Neuronal stem cell (in vitro differentiated cells): ENCODE results near the gene APOL2.
"Not testable (repeated sequence)": the region's sequence is repeated elsewhere in the genome, so short reads cannot be mapped to it uniquely, and the experiment has no call there.

Experiments
- DNase-seq: peaks from one replicate; pipeline ENCODE4 v3.0.0-alpha.2; 2013; ENCODE audit warnings: low spot score
- H2AFZ ChIP-seq: one replicate; pipeline ENCODE4 v1.6.1; 2013; ENCODE audit warnings: mild to moderate bottlenecking, low read length, inconsistent platforms
- H2AK5ac ChIP-seq: 2 replicates; pipeline ENCODE4 v1.6.1; 2013; ENCODE audit warnings: low read depth, mild to moderate bottlenecking, inconsistent platforms, low read length, moderate library complexity, mixed read lengths
- H2BK120ac ChIP-seq: 2 replicates; pipeline ENCODE4 v1.6.1; 2013; ENCODE audit warnings: low read depth, mild to moderate bottlenecking, inconsistent platforms, low read length, moderate library complexity, mixed read lengths
- H2BK12ac ChIP-seq: one replicate; pipeline ENCODE4 v1.6.1; 2013; ENCODE audit warnings: low read length, inconsistent platforms
- H2BK15ac ChIP-seq: 2 replicates; pipeline ENCODE4 v1.6.1; 2013; ENCODE audit warnings: mild to moderate bottlenecking, low read length, inconsistent platforms, mixed read lengths
- H2BK5ac ChIP-seq: one replicate; pipeline ENCODE4 v1.6.1; 2013; ENCODE audit warnings: inconsistent platforms, mild to moderate bottlenecking, low read length, moderate library complexity
- H3K14ac ChIP-seq: one replicate; pipeline ENCODE4 v1.6.1; 2013; ENCODE audit warnings: low read length, inconsistent platforms
- H3K18ac ChIP-seq: 2 replicates; pipeline ENCODE4 v1.6.1; 2013; ENCODE audit warnings: low read length, inconsistent platforms
- H3K23ac ChIP-seq: 2 replicates; pipeline ENCODE4 v1.6.1; 2013; ENCODE audit warnings: low read depth, mild to moderate bottlenecking, mixed read lengths, low read length, inconsistent platforms; ENCODE audit not compliant: poor library complexity
- H3K27ac ChIP-seq: replicated peaks from 3 replicates; pipeline ENCODE4 v1.5.1; 2013; ENCODE audit warnings: low read length, inconsistent platforms
- H3K27me3 ChIP-seq, 3 experiments: 2 replicates each; pipeline ENCODE4 v1.6.1; 2013; ENCODE audit warnings: low read length in 3 of 3, mild to moderate bottlenecking in 2 of 3, inconsistent platforms in 1 of 3, low read depth in 1 of 3, mixed read lengths in 1 of 3, moderate library complexity in 1 of 3; ENCODE audit not compliant: control insufficient read depth in 3 of 3, insufficient read depth in 3 of 3
- H3K36me3 ChIP-seq, 2 donors: replicated peaks in 1 of 2; 2 replicates each; pipeline ENCODE4 v1.6.1; 2013; ENCODE audit warnings: low read length in 2 of 2; ENCODE audit not compliant: control insufficient read depth in 2 of 2, insufficient read depth in 2 of 2
- H3K4ac ChIP-seq: 2 replicates; pipeline ENCODE4 v1.6.1; 2013; ENCODE audit warnings: inconsistent platforms, mild to moderate bottlenecking, low read length, moderate library complexity
- H3K4me1 ChIP-seq, 2 donors: 1 replicate in 1 of 2; 2 replicates in 1 of 2; pipeline ENCODE4 v1.6.1; 2013; ENCODE audit warnings: low read length in 2 of 2, low read depth in 1 of 2; ENCODE audit not compliant: control insufficient read depth in 2 of 2, insufficient read depth in 1 of 2
- H3K4me2 ChIP-seq: one replicate; pipeline ENCODE4 v1.6.1; 2013; ENCODE audit warnings: mild to moderate bottlenecking, low read length, inconsistent platforms; ENCODE audit not compliant: insufficient read depth, poor library complexity, severe bottlenecking
- H3K4me3 ChIP-seq, 2 donors: 2 replicates each; pipeline ENCODE4 v1.5.1; 2013; ENCODE audit warnings: low read length in 2 of 2, mild to moderate bottlenecking in 2 of 2, inconsistent platforms in 1 of 2, moderate library complexity in 1 of 2
- H3K79me1 ChIP-seq: one replicate; pipeline ENCODE4 v1.6.1; 2013; ENCODE audit warnings: low read depth, mild to moderate bottlenecking, inconsistent platforms, low read length, moderate library complexity
- H3K9ac ChIP-seq: one replicate; pipeline ENCODE4 v1.6.1; 2013; ENCODE audit warnings: mild to moderate bottlenecking, low read depth, low read length, inconsistent platforms; ENCODE audit not compliant: poor library complexity
- H3K9me3 ChIP-seq, 2 donors: replicated peaks in 1 of 2; 2 replicates each; pipeline versions ENCODE3 to v1.6.1; 2013; ENCODE audit warnings: low read length in 2 of 2, mild to moderate bottlenecking in 2 of 2, inconsistent platforms in 1 of 2, low read depth in 1 of 2, mixed read lengths in 1 of 2, moderate library complexity in 1 of 2; ENCODE audit not compliant: control insufficient read depth in 2 of 2, insufficient read depth in 1 of 2
- H4K8ac ChIP-seq: one replicate; pipeline ENCODE4 v1.6.1; 2013; ENCODE audit warnings: low read depth, mild to moderate bottlenecking, inconsistent platforms, low read length, moderate library complexity
- H4K91ac ChIP-seq: one replicate; pipeline ENCODE4 v1.6.1; 2013; ENCODE audit warnings: low read length, low read depth, mild to moderate bottlenecking, inconsistent platforms; ENCODE audit not compliant: poor library complexity
- WGBS, 2 donors: extraction: QIAGEN DNeasy Blood & Tissue Kit; methylation state at CpG; one replicate each; pipeline ENCODE4 v1.1.7; 2013; ENCODE audit warnings: missing lambda C conversion rate in 2 of 2, mixed read lengths in 1 of 2; ENCODE audit not compliant: insufficient read length in 2 of 2, insufficient replicate concordance in 1 of 2; ENCODE audit errors: extremely low coverage in 2 of 2; 5-methylcytosine and 5-hydroxymethylcytosine counted together

APOL2 gene

DNA sequence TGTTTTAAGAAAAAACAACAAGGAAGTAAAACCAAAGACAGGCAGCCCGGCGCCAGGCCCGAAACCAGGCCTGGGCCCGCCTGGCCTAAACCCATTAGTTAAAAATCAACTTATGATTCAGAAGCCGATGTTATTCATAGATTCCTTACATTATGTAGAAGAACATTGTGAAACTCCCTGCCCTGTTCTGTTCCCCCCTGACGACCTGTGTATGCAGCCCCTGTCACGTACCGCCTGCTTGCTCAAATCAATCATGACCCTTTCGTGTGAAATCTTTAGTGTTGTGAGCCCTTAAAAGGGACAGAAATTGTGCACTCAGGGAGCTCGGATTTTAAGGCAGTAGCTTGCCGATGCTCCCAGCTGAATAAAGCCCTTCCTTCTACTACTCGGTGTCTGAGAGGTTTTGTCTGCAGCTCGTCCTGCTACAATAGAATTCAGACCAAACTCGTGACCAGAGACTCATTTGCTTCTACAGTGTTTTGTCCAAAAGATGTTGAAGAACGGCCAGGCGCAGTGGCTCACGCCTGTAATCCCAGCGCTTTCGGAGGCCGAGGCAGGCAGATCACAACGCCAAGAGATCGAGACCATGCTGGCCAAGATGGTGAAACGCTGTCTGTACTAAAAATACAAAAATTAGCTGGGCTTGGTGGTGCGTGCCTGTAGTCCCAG lies 11.1 kb upstream of the APOL2 start:
- H2AK5ac ChIP-seq, H3K4me1 ChIP-seq, DNase-seq, H3K4me3 ChIP-seq, H3K79me1 ChIP-seq, H4K91ac ChIP-seq, H2BK12ac ChIP-seq, H3K14ac ChIP-seq, H3K4me2 ChIP-seq, H2BK15ac ChIP-seq, H3K36me3 ChIP-seq, H3K4ac ChIP-seq, H2BK120ac ChIP-seq, H3K9ac ChIP-seq, H2BK5ac ChIP-seq, H3K18ac ChIP-seq, H3K27ac ChIP-seq, H3K23ac ChIP-seq, H3K27me3 ChIP-seq, H4K8ac ChIP-seq: not testable (repeated sequence)
- peak overlapping the region; percentile 68 for H2AFZ ChIP-seq
- H3K9me3 ChIP-seq = peaks cover 6 to 14% of the 10 kb centered on the region in 2 donors
- WGBS, 2 donors = no CpG with 5 or more reads among the region's 24 CpGs

- Histone ChIP-seq H2BK120ac (no peak overlapping the region), H3K27ac (no peak overlapping the region), H3K4me1 (peaks cover 0 to 2% of the 10 kb centered on the region in 2 donors), H3K9me3 (peaks cover 6 to 14% of the 10 kb centered on the region in 2 donors), H3K23ac (no peak overlapping the region), H2BK12ac (no peak overlapping the region), H4K8ac (no peak overlapping the region), H3K4me3 (no peak overlapping the region), H3K79me1 (no peaks in the 10 kb centered on the region), H2AFZ (no peak overlapping the region), H3K14ac (no peak overlapping the region), H3K9ac (no peak overlapping the region), H3K27me3 (no peaks in the 10 kb centered on the region), H3K36me3 (no peaks in the 10 kb centered on the region), H4K91ac (no peak overlapping the region), H2AK5ac (no peak overlapping the region), H3K4ac (no peak overlapping the region), H3K18ac (no peak overlapping the region), H2BK15ac (no peak overlapping the region), H2BK5ac (no peak overlapping the region), H3K4me2 (no peak overlapping the region)
- no peak for DNase-seq
- WGBS, 2 donors = no CpG with 5 or more reads among the region's 2 CpGs
These were observed 9.8 kb upstream of the APOL2 start for GRCh38 chr22:36249160-36249559.

DNA sequence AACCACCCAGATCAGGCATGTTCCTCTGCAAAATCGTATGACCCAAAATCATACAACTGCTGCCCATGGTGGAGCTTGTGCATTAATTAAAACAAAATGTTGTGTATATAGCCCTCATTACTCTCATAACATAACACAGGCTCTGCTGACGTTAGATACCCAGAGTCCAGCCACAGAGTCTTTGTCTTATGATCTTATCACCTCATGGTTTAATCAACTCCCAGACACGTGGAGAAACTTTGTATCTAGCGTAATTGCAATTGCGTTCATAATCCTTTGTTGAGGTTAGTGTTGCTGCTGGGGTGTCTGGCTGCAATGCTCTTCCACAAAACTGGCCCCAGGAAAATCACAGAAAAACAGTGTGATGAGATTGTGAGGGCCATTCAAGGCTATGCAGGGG lies 8.6 kb upstream of the APOL2 start:
- no peaks in the 10 kb centered on the region for H3K79me1 ChIP-seq
- no CpG with 5 or more reads among the region's 5 CpGs for WGBS, 2 donors
- H3K36me3 ChIP-seq = no peaks in the 10 kb centered on the region
- peaks cover 6 to 18% of the 10 kb centered on the region in 2 donors for H3K9me3 ChIP-seq
- H3K4me3 ChIP-seq = no peak overlapping the region
- H4K8ac ChIP-seq = no peak overlapping the region
- H4K91ac ChIP-seq = no peak overlapping the region
- no peaks in the 10 kb centered on the region for H3K27me3 ChIP-seq
- no peak overlapping the region for H2BK12ac ChIP-seq
- no peak overlapping the region for H3K9ac ChIP-seq
- no peak overlapping the region for H3K23ac ChIP-seq
- H3K4ac ChIP-seq = no peak overlapping the region
- no peak overlapping the region for H3K18ac ChIP-seq
- H2BK120ac ChIP-seq = no peak overlapping the region
- H3K4me1 ChIP-seq = peaks cover 0 to 2% of the 10 kb centered on the region in 2 donors
- no peak for DNase-seq
- H2BK5ac ChIP-seq = no peak overlapping the region
- no peak overlapping the region for H2AK5ac ChIP-seq
- H3K4me2 ChIP-seq = no peak overlapping the region
- no peak overlapping the region for H3K27ac ChIP-seq
- H2AFZ ChIP-seq = no peak overlapping the region
- no peak overlapping the region for H2BK15ac ChIP-seq
- no peak overlapping the region for H3K14ac ChIP-seq

DNA sequence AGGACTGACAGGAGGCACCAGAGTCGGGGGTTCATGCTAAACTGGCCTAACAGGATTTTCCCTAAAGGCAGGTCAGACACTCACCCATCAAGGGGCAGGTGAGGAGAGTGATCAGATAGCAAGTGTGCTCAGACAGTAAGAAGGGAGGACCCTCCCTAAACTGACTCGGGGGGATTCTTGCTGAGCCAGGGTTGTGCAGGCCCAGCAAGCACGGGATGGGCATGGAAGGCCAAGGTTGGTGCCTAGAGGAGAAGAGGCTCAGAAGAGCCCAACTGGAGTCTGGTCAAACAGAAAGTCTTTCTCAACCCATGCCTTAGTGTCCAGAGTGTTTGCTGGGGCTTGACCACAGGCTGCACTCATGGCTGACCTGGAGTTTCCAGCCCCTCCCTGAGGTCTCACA lies 7.4 kb upstream of the APOL2 start:
- Histone ChIP-seq H3K36me3 (no peaks in the 10 kb centered on the region), H2BK12ac (no peak overlapping the region), H3K9ac (no peak overlapping the region), H2BK120ac (no peak overlapping the region), H2AFZ (no peak overlapping the region), H3K27ac (no peak overlapping the region), H3K79me1 (no peaks in the 10 kb centered on the region), H2BK5ac (no peak overlapping the region), H3K14ac (no peak overlapping the region), H3K4me2 (no peak overlapping the region), H3K4me1 (peaks cover 0 to 2% of the 10 kb centered on the region in 2 donors), H3K23ac (no peak overlapping the region), H4K91ac (no peak overlapping the region), H3K4me3 (no peak overlapping the region), H4K8ac (no peak overlapping the region), H3K27me3 (no peaks in the 10 kb centered on the region), H2BK15ac (no peak overlapping the region), H3K9me3 (peaks cover 6 to 18% of the 10 kb centered on the region in 2 donors), H3K4ac (no peak overlapping the region), H3K18ac (no peak overlapping the region), H2AK5ac (no peak overlapping the region)
- no peak for DNase-seq
- no CpG with 5 or more reads among the region's 3 CpGs for WGBS, 2 donors
